IPS DF 6.9 (cell line): ENCODE data around the gene FPR3.
A peak's percentile ranks its signal among the peaks of the same experiment; 100 is the strongest.

Experiments used
- DNase-seq: peaks from one replicate; pipeline ENCODE4 v3.0.0-alpha.2; 2013; ENCODE audit warnings: low read depth, low spot score
- H3K27ac ChIP-seq: one replicate; pipeline ENCODE4 v1.5.1; 2013; ENCODE audit warnings: low read length, control low read depth
- H3K27me3 ChIP-seq: 2 replicates; pipeline ENCODE4 v1.6.1; 2013; ENCODE audit warnings: mild to moderate bottlenecking, low read length; ENCODE audit not compliant: control insufficient read depth, insufficient read depth
- H3K36me3 ChIP-seq: 2 replicates; pipeline ENCODE4 v1.6.1; 2013; ENCODE audit warnings: low read length; ENCODE audit not compliant: control insufficient read depth, insufficient read depth
- H3K4me1 ChIP-seq: 2 replicates; pipeline ENCODE4 v1.6.1; 2013; ENCODE audit warnings: low read length; ENCODE audit not compliant: control insufficient read depth, insufficient read depth
- H3K4me3 ChIP-seq: 2 replicates; pipeline ENCODE4 v1.5.1; 2013; ENCODE audit warnings: mild to moderate bottlenecking, low read length
- H3K9me3 ChIP-seq: 2 replicates; pipeline ENCODE4 v1.6.1; 2013; ENCODE audit warnings: low read length, inconsistent platforms; ENCODE audit not compliant: control insufficient read depth, insufficient read depth
- WGBS: extraction: QIAGEN DNeasy Blood & Tissue Kit; methylation state at CpG from one replicate; pipeline ENCODE4 v1.1.7; 2013; ENCODE audit warnings: mixed read lengths, missing lambda C conversion rate; ENCODE audit not compliant: insufficient read length, insufficient coverage; 5-methylcytosine and 5-hydroxymethylcytosine counted together

Gene FPR3

DNA sequence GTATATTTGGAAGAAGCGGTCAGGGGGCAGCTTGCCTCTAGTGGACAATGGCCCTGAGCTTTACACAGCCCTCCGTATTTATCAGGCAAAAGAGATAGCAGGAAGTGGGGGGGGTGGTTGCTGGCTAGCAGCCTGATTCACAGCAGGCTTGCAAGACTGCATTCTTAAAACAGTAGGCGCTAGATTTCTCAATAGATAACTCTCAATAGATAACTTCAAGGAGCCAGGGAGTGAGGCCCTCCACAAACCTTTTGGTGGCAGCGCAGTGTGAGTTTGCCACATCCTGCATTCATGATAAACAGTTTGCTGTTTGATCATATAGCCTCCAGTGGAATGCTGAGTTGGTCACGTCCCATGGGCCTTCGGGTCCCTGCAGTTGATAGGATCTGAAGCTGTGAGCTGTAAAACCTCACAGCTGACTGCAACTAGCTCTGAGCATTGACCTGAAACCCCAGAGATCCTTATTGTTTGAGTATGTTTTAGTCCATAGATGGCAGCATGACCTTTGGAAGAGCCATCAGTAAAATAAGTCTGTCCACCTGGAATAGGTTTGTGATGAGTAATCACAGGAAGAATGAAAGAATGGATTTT lies 12.2 kb downstream of the FPR3 start:
- Histone ChIP-seq H3K27me3 (no peaks in the 10 kb centered on the region), H3K4me1 (peaks cover 1% of the 10 kb centered on the region; the same call in 1 of the 2 replicates), H3K27ac (no peak overlapping the region), H3K36me3 (0 out of 2 replicates have a peak, but pooled peaks cover 2% of the 10 kb centered on the region), H3K9me3 (no peaks in the 10 kb centered on the region; the same call in 1 of the 2 replicates), H3K4me3 (no peak overlapping the region)
- no CpG with 5 or more reads among the region's 6 CpGs for WGBS
- peak; percentile 41 for DNase-seq

DNA sequence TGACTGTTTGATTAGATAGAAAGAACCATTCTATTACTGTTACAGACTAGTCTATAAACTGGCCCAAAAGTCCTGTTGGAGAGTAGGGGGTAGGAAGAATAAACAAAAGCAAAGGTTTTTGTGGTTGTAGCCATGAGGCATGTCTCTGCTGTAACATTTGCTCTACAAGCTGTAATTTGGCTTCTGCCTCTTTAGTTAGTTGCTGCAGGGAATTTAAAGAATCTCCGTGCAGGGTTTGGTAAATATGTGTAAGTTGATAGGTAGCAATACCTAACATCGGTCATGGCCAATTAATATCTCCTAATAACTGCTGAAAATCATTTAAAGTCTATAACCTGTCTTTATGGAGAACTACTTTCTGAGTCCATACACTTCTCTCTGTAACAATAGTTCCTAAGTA lies 13.0 kb downstream of the FPR3 start:
- H3K36me3 ChIP-seq = 0 out of 2 replicates have a peak, but pooled peaks cover 2% of the 10 kb centered on the region
- no peak overlapping the region for H3K27ac ChIP-seq
- no peak overlapping the region for H3K4me3 ChIP-seq
- peaks cover 1% of the 10 kb centered on the region; the same call in 1 of the 2 replicates for H3K4me1 ChIP-seq
- no CpG with 5 or more reads among the region's 2 CpGs for WGBS
- DNase-seq = no peak
- H3K27me3 ChIP-seq = no peaks in the 10 kb centered on the region
- H3K9me3 ChIP-seq = peaks cover 1% of the 10 kb centered on the region; the same call in 1 of the 2 replicates

DNA sequence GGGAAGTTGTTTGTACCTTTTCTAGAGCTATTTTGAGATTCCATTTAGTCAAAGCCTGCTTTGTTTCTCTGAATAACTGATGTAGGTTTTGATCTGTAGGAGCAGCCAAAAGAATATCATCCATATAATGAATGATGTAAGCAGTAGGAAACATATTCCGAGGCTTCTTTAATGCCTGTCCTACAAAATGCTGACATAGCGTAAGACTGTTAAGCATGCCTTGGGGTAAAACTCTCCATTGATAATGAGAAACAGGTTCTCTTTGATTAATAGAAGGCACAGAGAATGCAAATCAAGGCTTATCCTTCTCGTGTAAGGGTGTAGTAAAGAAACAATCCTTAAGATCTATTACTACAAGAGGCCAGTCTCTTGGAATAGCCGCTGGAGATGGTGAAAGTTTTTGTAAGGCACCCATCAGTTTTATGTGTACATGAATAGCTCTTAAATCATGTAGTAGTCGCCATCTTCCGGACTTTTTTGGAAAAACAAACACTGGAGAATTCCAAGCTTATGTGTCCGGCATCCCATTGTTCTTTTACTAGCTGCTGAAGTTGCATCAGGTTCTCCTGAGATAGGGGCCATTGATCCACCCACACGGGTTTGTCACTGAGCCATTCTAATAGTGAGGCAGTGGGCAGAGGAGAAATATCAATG lies 13.5 kb downstream of the FPR3 start:
- Histone ChIP-seq H3K4me1 (peaks cover 1% of the 10 kb centered on the region; the same call in 1 of the 2 replicates), H3K4me3 (no peak overlapping the region), H3K36me3 (0 out of 2 replicates have a peak, but pooled peaks cover 2% of the 10 kb centered on the region), H3K27me3 (no peaks in the 10 kb centered on the region), H3K27ac (no peak overlapping the region), H3K9me3 (peaks cover 1% of the 10 kb centered on the region; the same call in 1 of the 2 replicates)
- no peak for DNase-seq
- WGBS = no CpG with 5 or more reads among the region's 8 CpGs

DNA sequence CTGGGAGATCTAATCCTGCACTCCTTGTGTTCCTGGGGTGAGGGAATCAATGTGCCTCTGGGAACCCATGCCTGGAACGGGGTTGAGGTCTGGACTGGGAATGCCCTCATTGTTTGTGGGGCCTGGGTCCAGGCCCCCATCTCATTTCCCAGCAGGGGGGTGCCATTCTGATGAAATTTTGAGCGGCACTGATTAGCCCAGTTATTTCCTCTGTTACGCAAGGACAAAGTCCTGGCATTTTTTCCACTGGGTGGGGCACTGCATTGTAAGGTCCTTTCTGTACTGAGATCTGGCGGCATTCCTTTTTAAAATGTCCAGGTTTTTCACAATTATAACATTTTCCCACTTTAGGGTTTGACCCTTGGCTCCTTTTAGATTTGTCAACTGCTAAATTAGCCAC lies 14.8 kb downstream of the FPR3 start:
- H3K27me3 ChIP-seq = no peaks in the 10 kb centered on the region
- no peak for DNase-seq
- WGBS = no CpG with 5 or more reads among the region's 4 CpGs
- no peak overlapping the region for H3K4me3 ChIP-seq
- peaks cover 1% of the 10 kb centered on the region; the same call in 1 of the 2 replicates for H3K9me3 ChIP-seq
- no peak overlapping the region for H3K27ac ChIP-seq
- 0 out of 2 replicates have a peak, but pooled peaks cover 2% of the 10 kb centered on the region for H3K36me3 ChIP-seq
- H3K4me1 ChIP-seq = peaks cover 1% of the 10 kb centered on the region; the same call in 1 of the 2 replicates

DNA sequence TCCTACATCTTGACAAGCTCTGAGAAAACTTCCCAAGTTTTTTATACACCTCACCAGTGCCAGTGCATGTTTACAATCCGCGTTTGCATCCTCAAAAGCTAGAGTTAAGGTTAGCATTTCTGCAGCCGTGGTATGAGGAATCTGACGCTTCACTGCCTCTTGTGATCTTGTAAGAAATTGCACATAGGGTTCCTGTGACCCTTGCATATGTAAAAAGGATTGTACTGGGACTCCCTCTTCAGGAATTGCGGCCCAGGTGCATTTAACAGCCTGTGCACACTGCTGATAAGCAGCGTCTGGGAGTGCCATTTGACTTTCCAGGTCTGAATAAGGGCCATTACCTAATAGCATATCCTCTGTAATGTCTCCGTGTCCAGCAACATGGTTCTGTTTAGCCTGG lies 15.3 kb downstream of the FPR3 start:
- Histone ChIP-seq H3K9me3 (peaks cover 1% of the 10 kb centered on the region; the same call in 1 of the 2 replicates), H3K4me3 (no peak overlapping the region)
- WGBS = no CpG with 5 or more reads among the region's 7 CpGs

DNA sequence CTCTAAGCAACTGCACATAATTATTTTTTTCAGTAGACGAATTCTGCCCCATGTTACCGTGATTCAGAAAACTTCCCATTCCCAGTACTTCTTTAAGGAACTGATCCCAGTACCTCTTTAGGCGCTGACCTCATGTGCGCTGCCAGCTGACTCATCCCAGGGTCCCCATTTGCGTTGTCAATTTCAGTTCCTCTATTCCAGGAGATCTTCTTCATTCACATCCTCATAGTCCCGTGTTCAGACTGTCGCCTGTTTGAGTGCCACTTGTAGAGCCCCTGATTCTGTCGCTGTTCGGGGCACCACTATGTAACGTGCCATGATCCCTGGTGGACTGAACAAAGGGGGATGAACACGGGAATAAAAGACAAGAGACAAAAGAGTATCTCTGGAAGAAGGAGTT lies 16.4 kb downstream of the FPR3 start:
- Histone ChIP-seq H3K36me3 (0 out of 2 replicates have a peak, but pooled peaks cover 2% of the 10 kb centered on the region), H3K27ac (no peak overlapping the region), H3K4me3 (no peak overlapping the region), H3K27me3 (no peaks in the 10 kb centered on the region), H3K9me3 (peaks cover 1% of the 10 kb centered on the region; the same call in 1 of the 2 replicates), H3K4me1 (peaks cover 1% of the 10 kb centered on the region; the same call in 1 of the 2 replicates)
- DNase-seq = no peak
- WGBS = no CpG with 5 or more reads among the region's 11 CpGs

More for the DNA sequence above, 15.3 kb downstream of the FPR3 start:
- no peaks in the 10 kb centered on the region for H3K27me3 ChIP-seq
- H3K4me1 ChIP-seq = peaks cover 1% of the 10 kb centered on the region; the same call in 1 of the 2 replicates
- DNase-seq = no peak
- H3K27ac ChIP-seq = no peak overlapping the region
- H3K36me3 ChIP-seq = 0 out of 2 replicates have a peak, but pooled peaks cover 2% of the 10 kb centered on the region

DNA sequence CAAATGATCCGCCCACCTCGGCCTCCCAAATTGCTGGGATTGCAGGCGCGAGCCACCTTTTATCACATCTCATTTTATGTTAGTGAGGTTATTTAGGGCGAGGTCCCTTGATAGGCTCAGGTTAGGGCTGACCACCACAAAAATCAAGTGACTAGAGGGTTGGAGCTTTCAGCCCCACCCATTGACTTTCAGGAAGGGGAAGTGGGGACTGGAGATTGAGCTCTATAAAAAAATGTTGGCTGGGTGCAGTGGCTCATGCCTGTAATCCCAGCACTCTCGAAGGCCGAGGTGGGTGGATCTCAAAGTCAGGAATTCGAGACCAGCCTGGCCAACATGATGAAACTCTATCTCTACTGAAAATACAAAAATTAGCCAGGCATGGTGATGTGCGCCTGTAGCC lies 20.1 kb downstream of the FPR3 start:
- peaks cover 1% of the 10 kb centered on the region; the same call in 1 of the 2 replicates for H3K9me3 ChIP-seq
- H3K4me1 ChIP-seq = no peaks in the 10 kb centered on the region

DNA sequence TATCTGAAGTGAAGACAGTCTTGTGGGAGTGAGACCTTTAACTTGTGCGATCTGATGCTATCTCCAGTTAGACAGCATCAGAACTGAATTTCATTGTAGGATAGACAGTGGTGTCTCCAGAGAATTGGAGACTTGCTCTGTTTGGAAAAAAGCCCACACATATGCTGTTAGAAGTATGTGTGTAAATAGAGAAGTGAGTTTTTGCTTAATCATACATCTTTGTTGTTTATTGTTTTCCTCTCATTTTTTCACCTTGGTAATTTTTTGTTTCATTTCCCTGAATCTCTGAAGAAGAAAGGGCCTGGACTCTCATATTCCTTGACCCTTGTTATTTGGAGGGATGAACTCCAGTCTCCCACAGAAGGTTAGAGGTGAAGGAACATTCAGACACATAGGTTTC lies 21.8 kb downstream of the FPR3 start:
- no peak for DNase-seq
- H3K27ac ChIP-seq = no peak overlapping the region
- no peak overlapping the region for H3K4me3 ChIP-seq
- WGBS = no CpG with 5 or more reads among the region's 1 CpG
- peaks cover 1% of the 10 kb centered on the region; the same call in 1 of the 2 replicates for H3K9me3 ChIP-seq
- no peaks in the 10 kb centered on the region for H3K4me1 ChIP-seq
- H3K27me3 ChIP-seq = no peaks in the 10 kb centered on the region
- no peaks in the 10 kb centered on the region for H3K36me3 ChIP-seq

More for the DNA sequence above, 20.1 kb downstream of the FPR3 start:
- Histone ChIP-seq H3K36me3 (no peaks in the 10 kb centered on the region), H3K4me3 (no peak overlapping the region), H3K27ac (no peak overlapping the region), H3K27me3 (no peaks in the 10 kb centered on the region)
- no peak for DNase-seq
- no CpG with 5 or more reads among the region's 9 CpGs for WGBS

DNA sequence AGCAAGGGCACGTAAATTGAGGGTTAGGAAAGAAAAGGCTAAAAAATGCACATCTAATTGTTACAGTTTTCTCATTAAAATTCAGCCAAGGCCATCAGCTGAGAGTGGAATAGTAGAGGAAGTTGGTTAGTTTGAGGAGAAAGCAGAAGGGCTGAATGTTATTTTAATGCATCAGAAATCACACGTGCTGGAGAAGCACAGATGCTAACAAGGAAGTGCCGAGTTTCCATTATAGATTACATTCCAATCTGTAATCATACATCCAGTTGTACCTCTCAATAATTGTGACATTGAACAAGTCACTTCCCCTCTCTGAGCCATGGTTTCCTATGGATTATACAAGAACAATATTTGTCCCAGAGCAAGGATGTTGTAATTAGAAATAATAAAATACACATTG lies 25.1 kb downstream of the FPR3 start:
- DNase-seq = no peak
- Histone ChIP-seq H3K36me3 (no peaks in the 10 kb centered on the region; the same call in 1 of the 2 replicates), H3K9me3 (peaks cover 2% of the 10 kb centered on the region; the same call in 1 of the 2 replicates), H3K4me3 (no peak overlapping the region), H3K27me3 (no peaks in the 10 kb centered on the region), H3K27ac (no peak overlapping the region), H3K4me1 (no peaks in the 10 kb centered on the region)
- WGBS = no CpG with 5 or more reads among the region's 3 CpGs

DNA sequence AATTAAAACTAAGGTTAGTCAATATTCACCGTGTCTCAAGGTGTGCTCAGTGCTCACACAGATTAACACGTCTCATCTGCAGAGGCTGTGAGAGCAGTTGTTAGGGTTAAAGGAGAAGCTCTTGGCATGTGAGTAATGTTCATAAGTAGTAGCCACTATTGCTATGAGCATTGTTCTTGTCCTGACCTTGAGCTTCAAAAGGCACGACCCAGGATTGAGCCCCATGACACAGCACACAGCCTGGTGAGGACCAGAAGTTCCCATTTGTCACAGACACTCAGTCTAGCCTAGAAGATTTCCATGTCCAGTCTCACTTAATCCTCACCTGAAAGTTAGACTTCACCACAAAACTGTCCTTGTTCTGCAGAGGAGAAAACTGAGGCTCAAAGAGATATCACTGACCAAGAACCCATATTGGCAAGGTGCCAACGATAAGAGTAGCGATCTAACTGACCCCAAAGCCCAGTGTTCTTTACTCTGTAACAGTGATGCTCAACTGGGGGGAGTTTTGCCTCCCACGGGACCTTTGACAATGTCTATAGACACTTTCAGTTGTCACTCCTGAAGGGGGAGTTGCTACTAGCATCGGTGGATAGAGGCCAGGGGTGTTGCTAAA lies 26.0 kb downstream of the FPR3 start:
- Histone ChIP-seq H3K36me3 (no peaks in the 10 kb centered on the region; the same call in 1 of the 2 replicates), H3K9me3 (peaks cover 2% of the 10 kb centered on the region; the same call in 1 of the 2 replicates), H3K4me1 (no peaks in the 10 kb centered on the region), H3K4me3 (no peak overlapping the region), H3K27ac (no peak overlapping the region), H3K27me3 (no peaks in the 10 kb centered on the region)
- WGBS = no CpG with 5 or more reads among the region's 7 CpGs
- DNase-seq = no peak
